RKO (cell line): Measurements from ENCODE around the gene WNT7A.

Source experiments
- DNase-seq: peaks from one replicate; pipeline ENCODE4 v3.0.0-alpha.2; 2016; ENCODE audit warnings: low spot score

The WNT7A gene

DNA sequence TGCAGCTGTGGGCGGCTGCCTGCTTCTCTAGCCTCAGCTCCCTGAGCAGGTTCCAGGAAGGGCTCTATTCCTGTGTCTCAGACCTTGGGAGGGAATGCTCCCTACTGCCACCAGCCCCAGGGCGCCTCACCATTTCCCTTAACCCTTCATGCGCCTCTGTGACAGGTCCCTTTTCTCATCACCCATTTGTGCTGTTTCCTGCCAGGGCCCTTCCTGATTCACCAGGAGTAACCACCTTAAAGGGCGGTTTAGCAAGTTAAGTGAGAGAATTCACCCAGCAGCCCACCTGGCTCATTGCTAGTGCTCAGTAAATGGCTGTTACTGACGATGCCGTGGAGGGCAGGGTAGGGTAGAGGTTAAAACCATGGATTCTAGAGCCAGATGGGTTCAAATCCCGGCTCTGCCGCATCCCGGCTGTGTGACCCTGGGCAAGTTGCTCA lies 87.8 kb downstream of the WNT7A start:
- DNase-seq = no peak

DNA sequence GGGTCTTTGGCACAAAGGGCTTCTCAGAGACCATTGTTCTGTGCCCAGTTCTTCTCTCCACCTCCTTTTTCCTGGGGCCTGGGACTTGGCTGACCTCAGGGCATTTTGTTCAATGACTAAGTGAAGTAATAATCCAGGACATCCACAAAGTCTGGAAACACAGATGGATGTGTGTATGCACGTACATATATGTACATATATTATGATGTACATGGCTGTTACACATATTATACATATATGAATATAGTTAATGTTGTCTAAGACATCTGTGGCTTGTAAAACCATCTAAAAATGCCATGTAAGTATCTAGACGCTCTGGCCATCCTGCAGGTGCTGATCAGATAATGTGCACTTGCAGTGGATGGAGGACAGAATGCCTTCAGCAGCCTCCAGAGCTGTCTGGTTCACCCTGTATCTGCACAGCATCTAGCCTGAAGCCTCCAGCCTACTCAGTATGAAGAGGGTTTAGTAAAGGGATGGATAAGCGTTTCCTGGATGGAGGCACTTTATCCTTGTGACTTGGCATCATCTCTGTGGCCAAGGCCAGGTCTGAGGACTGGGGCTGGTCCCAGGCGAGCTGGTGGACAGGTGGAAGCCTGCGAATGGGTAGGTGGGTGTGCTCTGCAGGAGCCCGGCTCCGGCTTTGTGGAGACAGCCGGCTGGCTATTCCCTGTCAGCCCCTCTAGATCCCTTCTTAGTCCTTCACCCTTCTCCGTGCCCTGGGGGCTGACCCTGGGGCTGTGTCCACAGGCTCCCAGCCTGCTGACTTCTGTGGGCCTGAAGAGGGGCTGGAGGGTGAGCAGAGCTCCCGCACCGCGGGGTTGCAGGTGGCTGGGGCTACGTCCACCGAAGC lies 88.4 kb downstream of the WNT7A start:
- no peak for DNase-seq

- DNase-seq = no peak
Observed at GRCh38 chr3:13790376-13791197, 89.3 kb downstream of the WNT7A start.

GRCh38 chr3:13788522-13789424 lies 91.1 kb downstream of the WNT7A start:
- DNase-seq = no peak

DNA sequence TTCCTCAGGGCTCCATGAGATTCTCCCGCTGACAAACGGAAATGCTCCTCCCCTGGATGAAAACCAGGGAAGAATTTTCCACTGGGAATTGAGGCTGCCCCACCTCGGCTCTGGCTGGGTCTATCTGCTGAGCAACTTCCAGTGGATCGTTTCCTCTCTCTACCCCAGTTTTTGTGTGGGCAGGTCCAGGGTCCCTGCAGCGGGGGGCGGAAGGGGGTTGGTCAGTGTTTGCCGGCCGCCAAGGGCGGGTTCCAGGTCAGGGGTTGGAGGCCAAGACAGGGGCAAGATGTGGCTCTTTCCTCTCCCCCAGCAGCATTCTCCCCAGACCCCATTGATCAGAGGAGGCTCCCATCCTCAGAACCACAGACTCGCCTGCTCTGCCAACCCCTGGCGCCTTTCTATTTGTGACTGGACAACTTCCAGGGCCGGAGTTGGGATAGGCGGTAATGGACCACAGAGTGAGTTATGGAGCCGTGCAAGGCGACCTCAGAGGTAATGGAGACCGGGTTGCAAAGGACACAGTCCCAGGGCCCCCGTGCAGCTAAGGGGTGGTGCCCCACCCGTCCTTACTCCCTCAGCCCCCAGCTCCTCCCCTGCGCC lies 92.2 kb downstream of the WNT7A start:
- no peak for DNase-seq

DNA sequence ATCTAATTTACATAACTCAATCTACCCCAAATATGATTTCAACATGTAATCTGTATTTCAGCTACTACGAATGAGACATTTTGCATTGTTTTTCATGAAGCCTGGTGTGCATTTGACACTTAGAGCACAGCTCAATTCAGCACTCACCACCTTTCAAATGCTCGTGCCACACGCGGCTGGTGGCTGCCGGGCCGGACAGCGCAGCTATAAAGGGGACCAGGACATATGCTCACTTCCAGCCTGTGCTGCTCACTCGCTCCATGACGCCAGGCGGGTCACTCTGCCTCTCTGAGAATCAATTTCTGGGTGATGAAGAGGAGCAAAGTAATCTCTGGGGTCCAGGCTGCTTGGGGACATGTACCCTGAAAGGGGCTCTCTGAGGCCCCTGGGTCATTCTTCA lies 93.1 kb downstream of the WNT7A start:
- DNase-seq = no peak

DNA sequence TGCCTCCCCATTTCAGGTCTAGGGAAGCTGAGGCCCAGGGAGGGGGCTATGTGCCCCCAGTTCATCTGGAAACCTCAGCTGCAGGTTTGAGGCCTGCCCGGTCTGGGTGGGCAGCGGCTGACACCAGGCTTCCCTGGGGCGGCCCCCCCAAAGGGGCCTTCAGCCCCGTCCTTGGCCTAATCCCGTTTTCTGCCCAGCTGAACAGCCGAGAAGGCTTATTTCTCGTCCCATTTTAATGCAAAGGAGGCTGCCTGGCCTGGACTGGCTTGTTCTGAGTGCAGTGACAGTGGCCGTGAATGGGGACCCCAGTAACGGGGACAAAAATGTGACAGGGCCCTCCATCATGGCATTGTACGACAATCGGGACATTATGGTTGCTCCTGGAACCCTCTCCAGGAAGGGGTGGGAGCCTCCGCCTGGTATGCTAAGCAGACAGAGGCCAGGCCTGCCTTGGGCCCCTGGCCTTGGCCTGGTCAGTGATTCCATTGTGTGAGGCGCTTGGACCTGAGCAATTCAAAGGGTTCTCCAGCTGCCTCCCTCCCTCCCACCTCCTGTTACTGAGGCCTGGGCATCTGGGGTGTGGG lies 93.9 kb downstream of the WNT7A start:
- no peak for DNase-seq

DNA sequence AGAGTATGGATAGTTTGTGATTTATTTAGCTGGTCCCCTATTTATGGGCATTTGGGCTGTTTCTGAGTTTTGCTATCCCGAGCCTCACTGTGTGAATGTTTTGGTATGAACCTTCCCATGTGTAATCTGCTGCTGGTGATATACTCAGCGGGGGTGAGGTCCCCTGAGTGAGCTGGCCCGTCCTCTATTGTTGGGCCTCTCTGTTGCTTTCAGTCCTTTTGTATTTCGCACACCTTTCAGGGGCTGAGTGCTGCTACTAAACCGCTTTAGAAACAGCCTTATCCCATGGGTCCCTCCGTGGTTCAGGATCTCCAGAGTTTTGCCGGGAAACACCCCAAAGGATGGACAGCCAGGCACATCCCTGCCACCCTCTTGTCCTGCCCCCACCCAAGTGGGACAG lies 94.5 kb downstream of the WNT7A start:
- DNase-seq = no peak

- no peak for DNase-seq
Observed at GRCh38 chr3:13783476-13783875, 96.4 kb downstream of the WNT7A start.

GRCh38 chr3:13782501-13782900 lies 97.4 kb downstream of the WNT7A start:
- DNase-seq = no peak

DNA sequence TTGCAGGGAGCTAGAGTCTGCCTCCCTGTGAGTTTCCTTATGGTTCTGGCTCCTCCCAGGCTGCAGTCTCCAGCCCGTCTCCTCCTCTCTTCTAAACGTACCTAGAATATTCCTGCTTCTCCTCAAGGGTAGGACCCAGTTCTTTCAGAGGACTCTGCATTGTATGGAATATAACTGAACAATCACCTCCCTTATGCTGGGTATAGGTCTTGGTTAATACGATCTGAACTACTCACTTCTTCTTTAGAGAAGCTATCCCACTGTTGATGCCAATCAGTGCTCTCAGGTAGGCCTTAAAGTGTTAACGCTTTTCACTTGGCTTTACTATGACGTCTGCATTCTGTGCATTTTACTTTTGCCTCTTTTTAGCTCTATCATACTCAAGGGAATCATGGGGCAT lies 98.5 kb downstream of the WNT7A start:
- no peak for DNase-seq

GRCh38 chr3:13780432-13781176 lies 99.3 kb downstream of the WNT7A start:
- DNase-seq = no peak

GRCh38 chr3:13776253-13777050 lies 103.4 kb downstream of the WNT7A start:
- no peak for DNase-seq

DNA sequence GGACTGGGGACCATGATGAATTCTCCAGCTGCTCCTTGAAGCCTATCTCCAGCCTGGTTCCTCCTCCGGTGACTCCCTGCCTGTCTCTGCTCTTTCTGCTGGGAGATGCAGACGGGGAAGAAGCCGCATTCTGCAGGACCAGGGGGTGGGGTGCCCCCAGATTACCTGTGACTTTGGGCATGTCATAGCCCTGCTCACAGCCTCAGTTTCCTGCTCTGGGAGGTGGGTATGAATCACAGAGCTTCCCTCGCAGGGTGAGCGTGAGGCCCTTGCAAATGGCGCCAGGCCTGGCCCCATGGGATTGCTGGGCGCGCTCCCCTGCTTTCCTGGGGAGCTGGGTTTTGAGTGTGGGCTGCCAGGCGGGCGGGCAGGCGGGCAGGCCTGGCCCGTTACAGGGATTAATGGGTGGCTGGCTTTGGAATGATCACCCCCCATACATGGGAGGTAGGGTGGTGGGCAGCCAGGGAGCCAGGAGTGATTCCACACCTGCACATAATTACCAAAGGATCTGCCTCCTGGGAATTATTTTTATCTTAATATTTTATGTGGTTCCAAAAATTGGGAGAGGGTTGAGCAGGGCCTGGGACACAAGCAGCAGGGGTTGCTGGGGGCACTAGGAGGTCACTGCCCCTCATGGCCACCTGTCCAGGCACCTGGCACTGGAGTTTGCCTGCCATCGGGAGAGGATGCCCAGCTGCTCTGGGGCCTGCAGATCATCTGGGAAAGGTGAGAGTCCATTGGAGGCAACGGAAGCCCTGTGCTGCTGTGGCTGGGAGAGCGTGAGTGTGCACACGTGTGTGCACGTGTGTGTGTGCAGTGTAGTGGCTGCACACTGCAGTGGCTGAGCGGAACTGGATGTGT lies 106.8 kb downstream of the WNT7A start:
- DNase-seq = no peak

- DNase-seq = no peak
Observed at GRCh38 chr3:13772321-13772745, 107.5 kb downstream of the WNT7A start.

DNA sequence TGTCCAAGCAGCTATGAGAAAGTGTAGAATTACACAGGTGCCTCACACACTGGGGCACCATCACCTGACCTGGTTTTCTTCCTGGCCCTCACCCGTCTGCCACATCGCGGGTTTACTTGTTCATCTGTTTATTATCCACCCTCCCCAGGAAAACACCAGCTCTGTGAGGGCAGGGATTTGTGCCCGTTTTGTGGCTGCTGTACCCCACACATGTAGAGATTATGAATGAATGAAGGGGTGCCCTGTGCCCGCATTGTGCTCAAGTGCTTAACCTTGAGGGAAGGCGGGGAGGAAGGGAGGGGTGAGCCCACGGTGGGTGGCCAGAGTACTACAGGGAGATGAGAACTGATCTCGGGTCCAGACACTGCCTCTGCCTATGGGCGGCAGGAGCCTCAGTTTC lies 108.4 kb downstream of the WNT7A start:
- no peak for DNase-seq

- no peak for DNase-seq
Observed at GRCh38 chr3:13770170-13771169, 109.4 kb downstream of the WNT7A start.

GRCh38 chr3:13769422-13769821 lies 110.4 kb downstream of the WNT7A start:
- no peak for DNase-seq
